Measurements from ENCODE around the gene MLXIP. TPM values are rescaled to one million over a fixed set of nuclear protein-coding genes. Genes with fewer than 3 reads are reported as not detected.

Gene MLXIP
- total RNA-seq, 1 experiment from 2014 or later: 32.4 TPM

DNA sequence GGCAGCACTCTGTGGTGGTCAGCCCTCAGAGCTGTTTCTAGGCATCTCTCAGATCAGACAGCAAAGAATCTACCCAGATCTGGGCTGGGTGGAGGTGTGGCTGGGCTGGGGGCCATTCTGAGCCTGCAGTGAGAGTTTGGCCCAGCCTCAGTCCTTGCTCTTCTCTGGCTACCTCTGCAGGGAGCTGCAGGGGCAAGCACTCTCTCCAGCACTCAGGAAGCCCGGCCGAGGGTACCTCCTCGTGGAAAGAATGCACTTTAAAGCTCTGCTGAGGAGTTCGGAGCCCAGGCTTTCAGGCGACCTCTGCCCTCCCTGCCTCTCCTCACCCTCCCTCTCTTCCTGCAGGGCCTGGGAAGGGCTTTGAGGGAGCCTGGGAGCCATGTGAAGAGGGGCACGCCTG lies 64.3 kb downstream of the MLXIP start:
- Histone ChIP-seq H2BK15ac (ENCODE audit: low read depth, low read length) (no peak overlapping the region), H3K9ac (ENCODE audit: extremely low read depth, insufficient read length, low read length) (no peak overlapping the region)

More for the DNA sequence above, 64.3 kb downstream of the MLXIP start:
- Mint-ChIP-seq H3K27ac (no peak overlapping the region), H3K27me3 (ENCODE audit: low read depth) (no peaks in the 10 kb centered on the region; the same call in 1 of the 2 replicates), H3K4me1 (peaks cover 0 to 4% of the 10 kb centered on the region in 2 experiments; a peak in 1 of 4 replicates), H3K4me3 (no peak overlapping the region), H3K36me3 (ENCODE audit: insufficient read depth in 1 of 3, low read depth in 3 of 3) (peaks cover 49 to 52% (median 49%) of the 10 kb centered on the region in 3 experiments), H3K9me3 (peaks cover 26 to 29% of the 10 kb centered on the region in 2 experiments)
- no peak overlapping the region for H2BK20ac ChIP-seq (ENCODE audit: low read depth, low read length, poor library complexity, severe bottlenecking)
- H4K20me1 ChIP-seq (ENCODE audit: control insufficient read depth, insufficient read depth, insufficient read length): no peaks in the 10 kb centered on the region
- no peaks in the 10 kb centered on the region for H3K27me3 ChIP-seq (ENCODE audit: insufficient read depth, low read length)
- H4K8ac ChIP-seq (replicated peaks; ENCODE audit: insufficient read length, low read depth, low read length): no peak overlapping the region
- no peak for DNase-seq
- H2AK5ac ChIP-seq (ENCODE audit: insufficient read length, low read length): no peak overlapping the region
- H3K23ac ChIP-seq (ENCODE audit: insufficient read length, low read depth, low read length): no peak overlapping the region
- H2BK5ac ChIP-seq (ENCODE audit: insufficient read length, low read length): no peak overlapping the region
- TF ChIP-seq, protein P1, sequence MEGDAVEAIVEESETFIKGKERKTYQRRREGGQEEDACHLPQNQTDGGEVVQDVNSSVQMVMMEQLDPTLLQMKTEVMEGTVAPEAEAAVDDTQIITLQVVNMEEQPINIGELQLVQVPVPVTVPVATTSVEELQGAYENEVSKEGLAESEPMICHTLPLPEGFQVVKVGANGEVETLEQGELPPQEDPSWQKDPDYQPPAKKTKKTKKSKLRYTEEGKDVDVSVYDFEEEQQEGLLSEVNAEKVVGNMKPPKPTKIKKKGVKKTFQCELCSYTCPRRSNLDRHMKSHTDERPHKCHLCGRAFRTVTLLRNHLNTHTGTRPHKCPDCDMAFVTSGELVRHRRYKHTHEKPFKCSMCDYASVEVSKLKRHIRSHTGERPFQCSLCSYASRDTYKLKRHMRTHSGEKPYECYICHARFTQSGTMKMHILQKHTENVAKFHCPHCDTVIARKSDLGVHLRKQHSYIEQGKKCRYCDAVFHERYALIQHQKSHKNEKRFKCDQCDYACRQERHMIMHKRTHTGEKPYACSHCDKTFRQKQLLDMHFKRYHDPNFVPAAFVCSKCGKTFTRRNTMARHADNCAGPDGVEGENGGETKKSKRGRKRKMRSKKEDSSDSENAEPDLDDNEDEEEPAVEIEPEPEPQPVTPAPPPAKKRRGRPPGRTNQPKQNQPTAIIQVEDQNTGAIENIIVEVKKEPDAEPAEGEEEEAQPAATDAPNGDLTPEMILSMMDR (conservative IDR thresholded peaks at IDR 0.05): no peak
- no peaks in the 10 kb centered on the region for H3K79me2 ChIP-seq (ENCODE audit: insufficient read depth, low read length)
- H2AFZ ChIP-seq (ENCODE audit: low read length): no peak overlapping the region
- no peak overlapping the region; the same call in 1 of the 2 replicates for H3K14ac ChIP-seq (ENCODE audit: insufficient read depth, low read length)
- no CpG with 5 or more reads among the region's 6 CpGs for WGBS (ENCODE audit: extremely low coverage, insufficient read length, low lambda C conversion rate)
- H3K9me3 ChIP-seq (ENCODE audit: control insufficient read depth, low read depth, low read length): peaks cover 24% of the 10 kb centered on the region
- H3K27ac ChIP-seq (ENCODE audit: insufficient read length, low read depth, low read length): no peak overlapping the region
- H3K23me2 ChIP-seq (ENCODE audit: insufficient read length, low read depth, low read length, poor library complexity, severe bottlenecking): no peaks in the 10 kb centered on the region
- H4K5ac ChIP-seq (ENCODE audit: insufficient read length, low read depth, low read length): no peak overlapping the region
- no peak overlapping the region for H3K4ac ChIP-seq (ENCODE audit: low read depth, low read length)
- H2BK120ac ChIP-seq (ENCODE audit: low read depth, low read length, poor library complexity, severe bottlenecking): no peak overlapping the region
- H3K79me1 ChIP-seq (ENCODE audit: insufficient read depth, low read depth, low read length, poor library complexity, severe bottlenecking): no peaks in the 10 kb centered on the region
- no peak overlapping the region for H2BK12ac ChIP-seq (ENCODE audit: insufficient read length, low read depth, low read length)
- no peak overlapping the region for H3T11ph ChIP-seq (ENCODE audit: low read length)
- no peak overlapping the region for H3K4me2 ChIP-seq (ENCODE audit: insufficient read depth, insufficient read length, low read length)
- H3K18ac ChIP-seq (ENCODE audit: insufficient read length, low read depth, low read length): no peak overlapping the region
- H3K56ac ChIP-seq (ENCODE audit: insufficient read length, low read depth, low read length): no peak overlapping the region
- no peak overlapping the region for H4K91ac ChIP-seq (ENCODE audit: insufficient read length, low read depth, low read length)
- H3K4me1 ChIP-seq (ENCODE audit: insufficient read depth, low read length): no peaks in the 10 kb centered on the region

Data from H9 (cell line).